NCI-H187 (cell line): ENCODE data around the gene MRM2.

ENCODE experiments used
- DNase-seq, 2 experiments: peaks; one replicate each; lab custom pipeline; 2025; lab: John Stamatoyannopoulos, UW

Gene MRM2

DNA sequence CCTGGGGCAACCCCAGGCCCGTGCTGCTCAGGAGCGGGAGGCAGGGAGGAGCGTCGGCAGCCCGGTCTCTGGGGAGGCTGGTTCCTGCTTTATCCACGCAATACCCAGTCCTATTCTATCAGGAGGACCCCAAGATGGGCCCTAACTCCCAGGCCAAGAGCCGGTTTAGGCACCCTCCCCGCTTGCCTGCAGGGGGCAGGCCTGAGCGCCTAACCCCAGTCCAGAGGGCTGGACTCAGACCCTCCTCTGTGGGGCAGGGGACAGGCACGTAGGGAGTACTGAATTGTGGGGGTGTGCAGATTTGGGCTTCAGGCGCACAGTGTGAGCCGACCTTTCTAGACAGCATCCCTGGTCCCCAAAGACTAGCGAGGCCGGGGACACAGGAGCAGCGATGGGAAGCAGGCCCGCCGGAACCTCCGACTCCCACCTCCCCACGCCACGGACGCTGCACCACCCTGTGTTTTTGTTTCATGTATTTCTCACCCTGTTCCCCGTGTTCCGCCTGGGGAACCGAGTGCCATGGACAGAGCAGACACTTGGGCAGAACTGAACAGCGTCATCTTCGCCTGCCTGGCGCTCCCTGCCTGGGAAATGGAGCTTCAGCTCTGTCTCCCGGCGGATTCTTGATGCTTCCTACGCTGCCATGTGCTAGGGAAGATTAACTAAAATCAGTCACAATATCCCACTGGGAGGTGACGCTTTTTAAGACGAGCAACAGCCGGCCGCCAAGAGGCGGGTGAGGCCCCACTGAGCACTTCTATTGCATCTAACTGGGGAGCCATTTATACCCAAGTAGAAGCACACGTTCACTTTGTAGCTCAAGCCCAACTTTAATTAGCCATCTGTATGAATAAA, 5.4 kb upstream of the MRM2 start:
- no peak for DNase-seq

GRCh38 chr7:2245883-2246675, 4.1 kb upstream of the MRM2 start:
- DNase-seq = no peak

DNA sequence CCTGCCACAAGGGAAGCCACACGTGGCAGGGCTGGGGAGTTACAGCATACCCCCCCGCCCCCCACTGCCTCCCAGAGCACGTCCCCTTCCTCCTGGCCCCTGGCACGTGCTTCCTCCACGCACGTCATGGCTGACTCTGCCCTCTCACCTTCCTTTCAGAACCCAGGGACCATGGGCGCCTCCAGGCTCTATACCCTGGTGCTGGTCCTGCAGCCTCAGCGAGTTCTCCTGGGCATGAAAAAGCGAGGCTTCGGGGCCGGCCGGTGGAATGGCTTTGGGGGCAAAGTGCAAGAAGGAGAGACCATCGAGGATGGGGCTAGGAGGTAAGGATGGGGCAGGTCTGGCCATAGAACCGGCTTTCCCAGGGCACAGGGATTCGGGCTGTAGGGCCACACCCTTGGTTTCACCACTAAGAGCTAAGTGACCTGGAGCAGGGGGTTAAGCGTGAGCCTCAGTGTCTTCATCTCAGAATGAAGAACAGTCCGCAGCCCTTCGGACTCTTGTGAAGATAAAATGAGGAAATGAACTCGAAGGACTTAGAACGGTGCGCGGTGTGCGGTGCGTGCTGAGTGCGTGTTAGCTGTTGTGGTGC, 2.5 kb upstream of the MRM2 start:
- DNase-seq = no peak

DNA sequence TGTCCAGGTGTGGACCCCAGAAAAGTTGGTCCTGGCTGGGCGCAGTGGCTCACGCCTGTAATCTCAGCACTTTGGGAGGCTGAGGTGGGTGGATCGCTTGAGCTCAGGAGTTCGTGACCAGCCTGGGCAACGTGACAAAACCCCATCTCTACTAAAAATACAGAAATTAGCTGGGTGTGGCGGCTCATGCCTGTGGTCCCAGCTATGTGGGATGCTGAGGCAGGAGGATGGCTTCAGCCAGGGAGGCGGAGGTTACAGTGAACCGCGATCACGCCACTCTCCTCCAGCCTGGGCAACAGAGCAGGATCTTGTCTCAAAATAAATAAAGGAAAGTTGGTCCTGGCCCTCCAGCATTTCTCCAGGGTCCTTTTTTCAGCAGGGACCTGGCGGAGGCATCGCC, 1.5 kb upstream of the MRM2 start:
- no peak for DNase-seq

- no peak for DNase-seq
These were observed 780 bp upstream of the MRM2 start for GRCh38 chr7:2242541-2243429.

- DNase-seq = no peak
These were observed 2.8 kb downstream of the MRM2 start for GRCh38 chr7:2239242-2239641.

DNA sequence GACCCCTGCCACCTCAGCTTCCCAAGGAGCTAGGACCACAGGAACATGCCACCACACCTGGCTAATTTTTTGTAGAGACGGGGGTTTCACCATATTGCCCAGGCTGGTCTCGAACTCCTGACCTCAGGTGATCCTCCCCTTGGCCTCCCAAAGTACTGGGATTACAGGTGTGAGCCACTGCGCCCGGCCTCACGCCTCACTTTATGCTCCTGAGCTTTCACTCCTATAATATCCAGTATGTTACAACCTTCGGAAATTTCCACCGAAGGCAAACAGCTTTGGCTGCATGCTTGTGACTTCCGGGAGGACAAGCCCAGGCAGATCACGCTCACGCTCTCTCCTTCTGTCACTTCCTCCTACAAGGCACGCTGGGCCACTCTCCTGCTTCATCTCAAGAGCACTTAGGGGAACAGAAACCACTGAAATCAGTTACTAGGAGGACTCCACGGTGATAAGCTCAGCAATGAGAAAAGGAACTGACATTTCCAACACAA, 4.8 kb downstream of the MRM2 start:
- DNase-seq = peak; percentile 42 to 51

DNA sequence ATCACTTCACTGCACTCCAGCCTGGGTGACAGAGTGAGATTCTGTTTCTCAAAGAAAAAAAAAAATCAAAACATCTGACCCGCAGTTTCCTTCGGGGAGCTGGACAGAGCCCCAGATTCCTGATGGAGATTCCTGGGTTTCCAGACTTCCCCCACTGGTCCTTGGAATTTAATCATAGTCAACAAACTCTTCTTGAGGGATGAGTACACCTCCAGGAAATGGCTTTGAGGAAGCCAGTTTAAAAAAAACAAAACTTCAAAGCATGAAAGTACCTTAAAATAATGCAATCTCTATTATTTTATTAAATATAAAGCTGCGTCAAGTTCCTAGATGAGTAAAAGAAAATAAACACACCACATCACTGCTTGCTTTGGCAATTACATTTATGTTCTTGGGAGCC, 8.1 kb downstream of the MRM2 start:
- DNase-seq = no peak

DNA sequence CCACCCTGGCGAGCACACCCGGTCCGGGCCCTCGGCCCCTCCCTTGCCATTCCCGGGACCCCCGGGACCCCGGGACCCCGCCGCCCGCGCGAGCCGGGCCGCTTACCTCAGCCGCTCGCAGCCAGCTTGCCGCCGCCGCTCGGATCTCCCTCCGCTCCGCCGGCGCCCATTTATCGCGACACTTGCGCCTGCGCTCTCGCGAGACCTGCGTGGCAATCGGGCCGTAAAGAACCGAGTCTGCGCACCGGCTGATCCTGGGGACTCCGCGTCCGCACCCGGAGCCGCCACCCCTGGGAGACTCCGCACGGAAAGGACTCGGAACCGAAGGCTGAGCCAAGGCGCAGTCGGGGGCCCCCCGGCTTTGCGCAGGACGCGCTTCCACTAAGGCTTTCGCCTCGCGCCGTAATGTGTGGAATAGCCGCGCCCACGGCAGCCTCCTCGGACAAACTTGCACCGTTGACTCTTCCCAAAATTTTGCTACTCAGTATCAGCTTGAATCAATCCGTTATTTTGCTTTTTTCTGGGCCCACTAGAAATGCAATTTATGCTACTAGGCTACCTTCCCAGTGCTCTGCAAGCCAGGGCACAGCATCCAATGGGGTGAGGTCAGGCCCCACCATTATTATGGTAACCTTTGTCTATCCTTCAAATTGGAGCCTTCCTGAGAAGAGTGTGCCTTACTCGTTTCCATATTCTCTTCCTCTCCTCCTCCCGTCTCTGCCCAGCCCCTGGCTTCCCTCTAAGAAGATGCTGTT, 9.1 kb downstream of the MRM2 start, which contains the start of gene MAD1L1:
TSS of gene MAD1L1 (minus strand) at position 180 of the 755 bp plus-strand sequence. CDS start 2,812 bp downstream, outside the sequence.
- DNase-seq = peak; percentile 71 to 73

GRCh38 chr7:2231992-2232765, 9.8 kb downstream of the MRM2 start:
- no peak for DNase-seq

DNA sequence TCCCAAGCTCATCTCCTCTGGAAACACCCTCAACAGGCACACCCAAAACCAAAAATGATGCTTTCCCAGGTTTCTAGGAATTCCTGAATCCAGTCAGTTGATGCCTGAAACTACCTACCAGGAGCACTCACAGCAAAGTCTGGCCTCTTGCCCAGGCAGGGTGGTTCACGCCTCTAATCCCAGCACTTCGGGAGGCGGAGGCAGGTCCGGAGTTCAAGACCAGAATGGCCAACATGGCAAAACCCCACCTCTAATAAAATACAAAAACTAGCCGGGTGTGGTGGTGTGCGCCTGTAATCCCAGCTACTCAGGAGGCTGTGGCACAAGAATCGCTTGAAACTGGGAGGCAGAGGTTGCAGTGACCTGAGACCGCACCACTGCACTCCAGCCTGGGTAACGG, 11.1 kb downstream of the MRM2 start:
- DNase-seq = no peak

GRCh38 chr7:2230226-2230625, 11.8 kb downstream of the MRM2 start:
- no peak for DNase-seq

DNA sequence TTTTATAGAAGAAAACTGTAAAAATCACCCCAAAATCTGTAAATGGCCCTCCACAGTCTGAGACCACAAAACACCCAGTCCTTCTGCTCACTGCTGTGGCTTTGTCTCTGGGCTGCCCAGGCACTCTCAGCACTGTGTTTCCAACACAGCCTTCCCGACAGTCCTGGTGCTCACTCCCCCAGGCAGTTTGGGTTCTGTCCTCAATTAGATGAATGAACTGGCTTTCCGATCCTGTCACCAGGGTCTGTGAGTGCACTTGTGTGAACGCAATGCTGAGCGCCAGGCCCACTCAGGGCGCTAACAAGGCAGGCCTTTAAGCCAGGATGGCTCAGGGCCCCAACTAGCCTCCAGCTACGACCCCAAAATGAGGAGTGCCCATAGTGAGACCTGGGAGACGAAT, 12.5 kb downstream of the MRM2 start:
- DNase-seq = no peak

DNA sequence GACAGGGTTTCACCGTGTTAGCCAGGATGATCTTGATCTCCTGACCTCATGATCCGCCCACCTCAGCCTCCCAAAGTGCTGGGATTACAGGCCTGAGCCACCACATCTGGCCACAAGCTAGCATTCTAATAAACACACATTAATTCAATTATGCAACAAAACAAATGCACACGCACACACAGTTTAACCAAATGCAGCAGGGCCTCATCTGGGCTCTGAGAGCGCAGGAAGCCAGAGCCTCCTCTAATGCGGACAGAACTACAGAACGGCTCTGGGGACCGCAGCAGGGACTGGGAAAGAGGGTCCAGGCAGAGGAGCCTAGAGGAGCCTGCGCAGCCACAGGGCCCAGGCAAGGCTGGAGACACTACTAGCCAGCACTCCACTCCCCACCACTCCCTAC, 13.1 kb downstream of the MRM2 start:
- DNase-seq = no peak

GRCh38 chr7:2227699-2228098, 14.3 kb downstream of the MRM2 start:
- DNase-seq = no peak

DNA sequence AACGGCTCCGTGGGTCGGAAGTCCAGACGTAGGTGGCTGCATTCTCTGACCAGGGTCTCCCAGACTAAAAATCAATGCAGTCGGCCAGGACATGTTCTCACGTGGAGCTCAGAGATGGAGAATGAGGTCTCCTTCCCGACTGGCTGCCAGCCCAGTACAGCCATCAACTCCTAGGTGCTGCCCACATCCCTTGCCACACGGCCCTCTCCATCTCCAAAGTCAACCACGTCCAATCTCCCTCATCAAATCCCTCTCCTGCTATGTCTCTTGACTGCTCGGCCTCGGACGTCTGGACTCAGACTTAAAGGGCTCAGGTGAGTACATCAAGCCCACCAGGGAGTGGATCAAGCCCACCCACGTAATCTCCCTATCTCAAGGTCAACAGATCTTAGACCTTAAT, 16.2 kb downstream of the MRM2 start:
- DNase-seq = no peak

DNA sequence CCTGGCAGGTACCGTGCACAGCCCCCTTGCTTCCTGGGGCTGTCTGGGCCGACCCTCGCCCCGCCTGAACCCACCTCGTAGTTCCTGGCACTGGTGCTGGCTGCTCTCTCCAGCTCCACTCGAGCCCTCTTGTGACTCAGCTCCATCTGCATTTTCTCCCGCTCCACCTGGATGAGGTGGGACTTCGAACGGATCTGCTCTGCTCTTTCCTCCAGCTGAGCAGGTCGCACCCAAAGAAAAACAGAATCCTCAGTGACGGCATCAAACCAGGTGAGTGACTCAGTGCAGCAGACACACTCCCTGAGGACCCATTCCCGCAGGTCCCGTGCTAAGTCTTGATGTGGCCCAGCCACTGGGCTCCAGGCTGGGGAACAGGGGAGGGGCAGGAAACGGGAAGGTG, 16.7 kb downstream of the MRM2 start:
- DNase-seq = no peak

DNA sequence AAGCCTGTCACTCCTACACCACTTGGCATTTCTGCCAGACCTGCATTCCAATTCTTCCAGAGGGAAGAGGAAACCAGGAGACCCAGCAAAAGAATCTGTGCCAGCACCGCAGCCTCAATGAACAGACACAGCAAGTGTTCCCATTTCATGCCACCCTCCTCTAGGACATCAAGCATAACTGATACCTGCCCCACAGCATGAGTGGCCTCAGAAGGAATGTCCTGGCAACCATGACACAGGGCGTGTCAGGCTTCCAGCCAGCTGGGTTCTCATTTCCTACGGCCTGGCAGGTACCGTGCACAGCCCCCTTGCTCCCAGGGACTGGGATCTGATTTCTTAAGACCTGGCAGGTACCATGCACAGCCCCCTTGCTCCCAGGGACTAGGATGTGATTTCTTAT, 17.1 kb downstream of the MRM2 start:
- no peak for DNase-seq

DNA sequence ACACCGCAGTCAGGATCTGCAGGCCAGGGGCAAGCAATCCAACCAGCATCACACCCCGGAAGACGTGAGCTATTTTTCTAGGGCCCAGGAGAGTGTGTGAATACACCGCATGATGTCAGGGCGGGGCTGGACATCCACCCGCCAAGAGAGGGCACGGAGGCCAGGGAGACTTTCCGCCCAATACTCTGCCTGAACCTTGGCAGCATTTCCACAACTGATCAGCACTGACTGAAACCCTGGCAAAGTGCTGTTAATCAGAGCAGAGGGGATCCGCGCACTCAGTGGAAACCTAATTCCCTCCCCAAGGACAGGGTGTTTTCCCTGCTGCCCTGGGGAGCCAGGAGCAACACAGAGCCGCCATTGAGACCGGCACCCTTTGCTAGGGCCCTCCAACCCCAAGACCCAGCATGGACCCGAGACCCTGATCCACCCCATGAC, 17.5 kb downstream of the MRM2 start:
- no peak for DNase-seq

GRCh38 chr7:2223321-2223720, 18.7 kb downstream of the MRM2 start:
- no peak for DNase-seq
